ENCODE measurements around the gene UBAC2.
"Not testable (repeated sequence)": the region's sequence is repeated elsewhere in the genome, so short reads cannot be mapped to it uniquely, and the experiment has no call there.

The UBAC2 gene

DNA sequence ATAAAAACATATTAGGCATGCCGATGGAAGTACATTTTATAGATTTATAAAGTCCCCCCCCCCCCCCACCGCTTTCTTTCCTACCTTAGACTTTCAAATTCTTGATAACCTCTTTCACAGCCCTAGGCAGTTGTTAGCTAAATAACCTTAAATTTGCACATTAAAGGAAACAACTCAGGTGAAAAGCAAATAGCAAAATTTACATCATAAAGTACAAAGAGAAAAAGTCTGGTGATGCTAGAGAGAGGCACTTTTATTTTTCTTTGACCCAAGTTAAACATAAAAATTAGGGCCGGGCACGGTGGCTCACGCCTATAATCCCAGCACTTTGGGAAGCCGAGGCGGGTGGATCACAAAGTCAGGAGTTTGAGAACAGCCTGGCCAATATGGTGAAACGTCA lies 15.0 kb upstream of the UBAC2 start:
- no peak for DNase-seq (ENCODE audit: low spot score)

DNA sequence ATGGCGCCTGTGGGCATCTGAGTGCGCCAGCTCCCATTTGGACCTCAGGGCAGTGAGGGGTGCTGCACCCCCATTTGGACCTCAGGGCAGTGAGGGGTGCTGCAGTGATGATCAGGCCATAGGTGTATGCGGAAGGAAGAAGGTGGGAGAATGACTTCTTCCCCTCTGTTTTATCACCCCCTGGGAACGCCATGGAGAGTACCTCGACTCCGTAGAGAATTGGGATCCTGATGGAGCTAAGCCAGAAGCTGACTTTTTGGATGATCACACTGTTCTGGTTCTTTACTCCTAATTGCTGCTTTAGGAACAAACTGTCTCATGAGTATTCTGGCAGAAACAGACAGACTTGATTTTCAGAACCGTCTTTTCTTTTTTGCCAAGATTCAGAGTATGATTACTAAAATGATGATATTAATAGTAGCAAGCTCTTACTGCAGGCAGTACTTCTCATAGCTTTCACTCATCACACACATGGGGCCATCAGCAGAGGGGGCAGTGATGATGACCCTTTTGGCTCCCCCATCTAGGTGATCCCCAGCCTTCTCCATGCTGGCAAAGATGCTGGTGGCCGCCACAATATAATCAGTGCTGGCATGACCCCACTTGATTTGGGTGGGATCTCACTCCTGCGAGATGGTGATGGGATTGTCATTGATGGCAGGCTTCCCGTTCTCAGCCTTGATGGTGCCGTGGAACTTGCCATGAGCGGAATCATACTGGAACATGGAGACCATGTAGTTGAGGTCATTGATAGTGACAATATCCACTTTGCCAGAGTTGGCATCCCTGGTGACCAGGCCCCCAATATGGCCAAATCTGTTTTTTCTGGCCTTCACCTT lies 10.3 kb upstream of the UBAC2 start:
- DNase-seq (ENCODE audit: low spot score) = no peak

DNA sequence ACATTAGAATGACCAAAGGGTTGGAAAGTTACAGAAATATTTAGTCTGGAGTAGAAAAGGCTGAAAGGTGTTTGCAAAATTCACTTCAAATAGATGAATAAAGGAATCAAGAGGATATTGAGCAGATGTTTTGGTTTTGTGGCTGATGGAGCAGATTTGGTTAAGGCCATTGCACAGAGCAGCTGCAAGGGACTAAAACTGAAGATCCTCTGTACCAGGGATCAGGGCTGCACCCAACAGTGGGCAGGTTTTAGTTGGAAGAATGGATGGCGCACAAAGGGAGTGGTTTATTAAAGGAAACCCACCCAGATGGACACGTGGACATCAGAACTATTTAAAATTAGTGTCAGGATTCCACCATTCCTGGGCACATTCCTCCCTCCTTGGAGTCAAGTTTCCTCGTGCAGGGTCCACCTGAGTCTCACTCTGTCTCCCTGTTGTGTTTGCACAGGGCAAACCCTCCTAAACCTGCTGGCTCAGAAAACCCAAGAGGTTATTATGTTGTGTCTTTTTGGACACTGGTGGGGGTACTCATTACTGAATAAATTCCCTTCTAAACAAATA lies 9.2 kb upstream of the UBAC2 start:
- no peak for DNase-seq (ENCODE audit: low spot score)

DNA sequence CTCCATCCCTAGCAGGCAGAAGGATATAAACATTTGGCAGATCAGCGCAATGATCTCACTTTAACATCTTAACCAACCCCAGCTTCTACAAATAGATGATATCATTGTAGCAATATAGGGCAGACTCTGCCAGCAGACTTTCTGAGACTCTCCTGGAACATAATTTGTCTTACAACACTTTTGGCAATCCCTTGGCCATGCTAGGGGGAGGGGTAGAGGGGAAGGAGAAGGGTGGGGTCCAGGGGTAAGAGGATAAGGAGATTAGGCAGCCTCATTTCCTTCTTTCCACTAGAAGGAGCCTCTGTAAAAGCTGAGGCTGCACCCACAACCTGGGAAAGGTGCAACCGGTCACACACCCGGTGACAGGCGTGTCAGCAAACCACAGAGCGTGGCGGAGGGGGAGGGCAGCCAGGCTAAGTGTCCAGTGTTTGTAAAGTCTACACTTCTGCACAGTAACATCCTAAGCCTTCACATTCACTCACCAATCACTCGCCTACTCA lies 8.7 kb upstream of the UBAC2 start:
- no peak for DNase-seq (ENCODE audit: low spot score)

DNA sequence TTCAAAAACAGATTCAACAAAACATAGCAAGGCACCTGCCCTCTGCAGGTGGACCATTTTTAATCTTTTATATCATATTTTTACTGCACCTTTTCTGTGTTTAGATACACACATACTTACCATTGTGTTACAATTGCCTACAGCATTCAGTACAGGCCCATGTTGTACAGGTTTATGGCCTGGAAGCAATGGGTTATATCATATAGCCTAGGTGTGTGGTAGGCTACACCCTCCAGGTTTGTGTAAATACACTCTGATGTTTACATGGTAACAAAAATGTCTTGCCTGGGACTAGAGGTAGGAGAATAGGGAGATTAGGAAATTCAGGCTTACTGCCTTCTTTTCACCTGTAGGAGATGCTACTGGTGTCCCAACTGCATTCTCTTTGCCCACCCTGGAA lies 8.2 kb upstream of the UBAC2 start:
- DNase-seq (ENCODE audit: low spot score) = no peak

DNA sequence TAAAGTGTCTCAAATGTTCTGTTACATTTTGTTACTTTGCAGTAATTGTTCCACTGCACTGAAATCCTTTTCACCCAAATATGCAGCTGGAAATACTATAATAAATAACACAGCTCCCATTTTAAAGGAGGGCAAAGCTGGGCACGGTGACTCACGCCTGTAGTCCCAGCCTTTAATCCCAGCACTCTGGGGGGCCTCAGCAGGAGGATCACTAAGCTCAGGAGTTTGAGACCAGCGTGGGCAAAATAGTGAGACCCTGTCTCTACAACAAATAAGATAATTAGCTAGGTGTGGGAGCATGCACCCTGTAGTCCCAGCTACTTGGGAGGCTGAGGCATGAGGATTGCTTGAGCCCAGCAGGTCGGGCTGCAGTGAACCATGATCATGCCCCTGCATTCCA lies 7.5 kb upstream of the UBAC2 start:
- no peak for DNase-seq (ENCODE audit: low spot score)

DNA sequence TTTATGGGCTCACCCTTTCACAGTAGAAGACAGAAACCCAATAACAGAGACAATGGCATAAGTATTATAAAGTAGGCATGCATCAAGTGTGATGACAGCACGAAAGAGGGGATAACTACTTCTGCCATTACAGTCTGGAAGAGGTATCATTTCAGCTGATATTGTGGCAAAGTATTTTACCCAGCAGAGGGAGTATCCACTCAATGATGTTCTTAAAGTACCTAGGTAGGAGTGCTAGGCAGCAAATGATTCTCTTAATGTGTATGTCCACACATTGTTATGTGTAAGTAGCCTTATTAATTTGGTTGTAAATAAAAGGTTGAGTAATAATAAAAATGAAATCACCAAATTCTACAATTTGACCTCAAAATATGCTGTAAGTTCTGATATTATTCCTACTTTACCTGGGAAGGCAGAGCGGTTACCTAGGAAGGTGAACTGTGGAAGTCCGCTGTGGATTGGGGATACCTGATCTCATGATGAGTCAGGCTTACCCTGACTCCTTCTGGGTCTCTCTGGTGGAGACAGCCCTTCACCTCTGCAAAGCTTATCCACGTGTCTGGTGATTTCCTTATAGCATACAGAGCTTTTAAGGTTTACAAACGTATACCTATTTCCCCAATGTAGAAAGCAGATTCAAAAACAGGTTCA lies 4.1 kb upstream of the UBAC2 start:
- no peak for DNase-seq (ENCODE audit: low spot score)

DNA sequence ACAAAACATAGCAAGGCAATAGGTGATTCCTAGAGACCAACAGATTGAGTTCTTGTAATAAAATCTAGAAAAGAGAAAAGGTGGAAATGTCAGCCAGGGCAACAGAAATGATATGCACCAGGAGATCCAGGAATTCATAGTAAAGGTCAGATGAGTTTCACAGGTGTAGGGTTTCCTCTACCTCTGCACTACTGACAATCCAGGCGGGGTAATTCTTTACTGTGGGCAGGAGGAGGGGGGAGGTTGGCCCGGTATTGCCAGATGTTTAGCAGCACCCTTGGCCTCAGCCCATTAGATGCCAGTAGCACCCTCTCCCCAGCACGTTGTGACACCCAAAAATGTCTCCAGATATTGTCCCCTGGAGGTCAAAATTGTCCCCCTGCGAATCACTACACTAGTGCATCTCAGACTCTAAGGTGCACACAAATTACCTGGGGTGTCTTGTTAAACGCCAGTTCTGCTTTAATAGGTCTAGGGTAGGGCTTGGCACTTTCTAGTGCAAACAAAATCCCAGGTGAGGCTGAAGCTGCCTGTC lies 3.5 kb upstream of the UBAC2 start:
- no peak for DNase-seq (ENCODE audit: low spot score)

DNA sequence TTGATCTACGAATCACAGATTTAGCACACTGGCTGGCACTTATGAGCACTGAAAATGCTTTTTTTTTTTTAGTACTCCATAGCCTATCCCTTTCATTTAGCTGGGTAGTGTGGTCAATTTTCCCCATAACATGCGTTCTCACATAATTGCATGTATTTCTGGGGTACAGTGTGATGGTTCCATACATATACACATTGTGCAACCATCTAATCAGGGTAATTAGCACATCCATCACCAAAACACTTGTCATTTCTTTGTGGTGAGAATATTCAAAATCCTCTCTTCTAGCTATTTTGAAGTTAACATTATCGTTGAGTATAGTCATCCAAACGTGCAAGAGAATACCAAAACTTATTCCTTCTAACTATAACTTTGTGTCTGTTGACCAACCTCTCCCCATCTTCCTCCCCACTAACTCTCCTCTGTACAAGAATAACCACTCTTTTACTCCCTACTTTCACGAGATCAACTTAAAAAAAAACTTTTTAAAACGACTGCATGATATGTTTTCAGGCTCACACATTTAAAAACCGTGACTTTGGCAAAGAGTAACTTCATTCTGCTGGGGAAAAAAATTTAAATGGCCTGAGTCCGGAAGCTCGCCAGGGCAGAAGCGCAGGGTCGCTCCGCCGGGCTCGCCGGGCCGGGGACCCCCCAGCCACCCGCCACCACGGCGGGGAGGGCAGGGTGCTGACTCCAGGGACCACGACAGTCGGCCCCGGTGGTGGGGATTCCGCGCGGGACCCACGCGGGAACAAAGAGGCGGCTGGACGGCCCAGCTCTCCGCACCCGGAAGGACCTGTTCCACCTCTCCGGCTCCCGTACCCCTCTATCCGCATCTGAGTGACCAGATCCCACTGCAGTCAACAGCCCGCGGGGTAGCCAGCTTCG lies 868 bp upstream of the UBAC2 start:
- DNase-seq (ENCODE audit: low spot score) = no peak

DNA sequence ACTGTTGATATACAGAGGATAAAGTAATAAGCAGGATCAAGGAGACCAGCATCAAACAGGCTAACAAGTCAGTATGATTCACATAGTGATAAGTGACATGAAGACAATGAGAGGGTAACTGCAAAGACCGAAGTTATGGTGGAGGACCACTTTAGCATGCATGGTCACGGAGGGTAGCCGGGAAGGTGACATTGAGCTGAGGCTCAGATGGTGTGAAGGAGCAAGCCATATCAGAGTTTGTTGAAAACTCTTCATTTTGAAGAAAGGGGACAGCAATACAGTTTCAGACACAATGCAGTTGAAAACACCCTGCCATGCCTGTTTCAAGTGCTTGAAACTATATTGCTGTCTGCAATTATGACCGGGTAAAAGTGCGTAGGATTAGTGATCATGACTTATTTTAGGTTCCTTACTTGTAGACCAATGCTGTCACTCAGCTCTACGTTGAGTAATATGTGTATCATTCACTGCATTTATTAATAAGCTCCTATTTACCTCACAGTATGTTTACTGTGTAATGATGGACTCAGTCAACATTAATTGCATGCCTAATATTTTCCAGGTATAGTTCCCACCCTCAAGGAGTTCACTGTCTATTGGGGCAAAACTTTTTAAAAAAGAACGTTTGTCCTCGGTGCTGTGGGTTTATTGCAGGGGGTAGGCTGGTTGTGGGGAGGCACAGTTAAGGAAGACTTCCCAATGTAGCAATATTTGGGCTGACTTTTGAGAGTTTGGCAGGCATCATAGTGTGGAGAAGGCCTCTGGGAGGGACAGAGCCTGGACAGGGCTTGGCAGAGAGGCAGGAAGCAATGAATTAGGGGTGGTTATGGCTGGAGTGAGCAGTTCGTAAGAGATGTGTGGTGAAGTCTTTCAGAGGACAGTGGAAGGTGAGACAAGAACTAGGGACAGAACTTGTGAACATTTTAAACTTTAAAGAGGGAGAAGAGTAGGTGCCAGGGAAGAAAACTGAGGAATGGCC lies 3.2 kb downstream of the UBAC2 start:
- no peak for DNase-seq (ENCODE audit: low spot score)

DNA sequence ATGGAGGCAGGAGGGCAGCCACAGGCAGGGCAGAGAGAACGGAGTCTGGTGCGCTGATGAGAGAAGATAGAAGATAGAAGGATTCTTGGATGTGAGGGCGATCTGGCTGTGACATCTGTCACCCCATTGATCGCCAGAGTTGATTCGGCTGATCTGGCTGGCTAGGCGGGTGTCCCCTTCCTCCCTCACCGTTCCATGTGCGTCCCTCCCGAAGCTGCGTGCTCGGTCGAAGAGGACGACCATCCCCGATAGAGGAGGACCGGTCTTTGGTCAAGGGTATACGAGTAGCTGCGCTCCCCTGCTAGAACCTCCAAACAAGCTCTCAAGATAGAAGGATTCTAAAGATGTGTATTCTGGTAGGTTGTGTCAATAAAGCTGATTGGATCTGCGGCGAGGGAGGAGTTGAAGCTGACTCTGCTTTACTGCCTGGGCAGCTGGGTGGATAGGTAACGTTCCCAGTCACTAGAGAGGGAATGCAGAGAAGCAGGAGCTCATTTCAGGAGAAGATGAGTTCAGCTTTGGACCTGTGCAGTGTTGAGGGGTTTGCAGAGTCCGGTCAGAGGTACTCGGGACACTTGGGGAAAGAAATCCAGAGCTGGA lies 5.1 kb downstream of the UBAC2 start:
- no peak for DNase-seq (ENCODE audit: low spot score)

DNA sequence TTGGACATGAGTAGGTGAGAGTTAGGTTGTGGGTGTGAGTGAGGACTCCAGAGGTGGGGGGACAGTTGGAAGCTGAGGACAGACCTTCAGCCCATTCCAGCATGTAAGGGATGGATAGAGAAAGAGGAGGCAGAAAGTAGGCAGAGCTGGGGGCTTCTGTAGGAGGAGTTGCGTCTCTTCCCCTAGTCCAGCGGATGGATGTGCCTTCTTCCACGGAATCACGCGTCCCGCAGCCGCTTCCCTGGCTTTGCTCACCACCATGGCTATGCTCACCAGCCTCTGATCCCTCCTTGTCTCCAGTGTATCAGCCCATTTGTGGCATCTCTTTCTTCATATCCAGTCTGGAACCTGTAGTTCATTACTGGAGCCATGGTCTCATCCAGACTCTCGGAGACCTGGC lies 5.6 kb downstream of the UBAC2 start:
- DNase-seq (ENCODE audit: low spot score) = no peak

DNA sequence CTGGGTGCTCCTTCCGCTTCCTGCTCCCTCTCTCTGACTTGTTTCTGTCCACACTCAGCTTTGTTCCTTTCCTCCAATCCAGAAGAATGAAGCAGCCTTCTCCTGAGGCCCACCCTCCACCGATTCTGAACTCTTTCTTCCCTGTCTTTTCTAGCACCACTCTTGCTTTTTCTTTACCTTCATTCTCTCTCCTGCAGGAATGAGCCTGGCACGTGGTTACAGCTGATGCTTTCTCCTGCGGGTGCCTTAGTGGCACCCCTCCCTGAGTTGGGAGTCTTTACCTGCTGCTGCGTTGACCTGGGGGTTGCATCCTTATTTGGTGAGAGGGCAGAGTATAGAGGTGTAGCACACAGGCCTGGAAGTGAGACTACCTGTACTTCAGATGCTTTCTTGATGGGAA lies 6.2 kb downstream of the UBAC2 start:
- no peak for DNase-seq (ENCODE audit: low spot score)

DNA sequence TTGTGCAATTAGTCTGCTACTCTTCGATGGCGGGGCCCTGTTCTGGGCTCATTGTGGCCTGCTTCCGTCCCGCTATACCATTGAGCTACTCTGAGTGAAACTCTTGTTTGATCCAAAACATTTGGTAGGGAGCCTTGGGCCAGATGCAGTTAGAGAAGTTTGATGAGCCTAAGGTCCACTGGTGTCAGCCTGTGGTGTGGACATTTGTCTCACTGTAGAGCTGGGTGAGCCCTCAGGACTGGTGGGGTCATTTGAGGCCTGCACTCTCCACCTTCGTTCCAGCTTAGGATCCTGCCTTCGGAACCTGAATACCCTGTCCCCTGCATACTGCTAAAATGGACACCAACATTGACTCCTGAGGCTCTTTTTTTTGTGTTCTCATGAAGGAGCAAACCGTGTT lies 6.9 kb downstream of the UBAC2 start:
- DNase-seq (ENCODE audit: low spot score) = no peak

DNA sequence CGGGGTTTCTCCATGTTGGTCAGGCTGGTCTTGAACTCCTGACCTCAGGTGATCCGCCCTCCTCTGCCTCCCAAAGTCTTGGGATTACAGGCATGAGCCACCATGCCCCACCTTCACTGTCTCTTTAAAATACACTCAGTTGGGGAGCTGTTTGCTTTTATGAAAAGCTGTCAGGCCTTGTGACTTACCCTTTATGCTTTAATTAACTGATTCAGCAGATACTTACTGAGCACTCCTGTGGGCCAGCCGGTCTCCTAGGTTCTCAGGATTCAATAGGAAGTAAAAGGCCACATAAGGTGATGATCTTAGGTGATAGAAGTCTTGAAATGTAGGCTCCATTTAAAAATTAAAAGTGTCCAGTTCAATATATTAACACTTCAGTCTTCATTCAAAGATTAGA lies 7.5 kb downstream of the UBAC2 start:
- DNase-seq (ENCODE audit: low spot score) = no peak

DNA sequence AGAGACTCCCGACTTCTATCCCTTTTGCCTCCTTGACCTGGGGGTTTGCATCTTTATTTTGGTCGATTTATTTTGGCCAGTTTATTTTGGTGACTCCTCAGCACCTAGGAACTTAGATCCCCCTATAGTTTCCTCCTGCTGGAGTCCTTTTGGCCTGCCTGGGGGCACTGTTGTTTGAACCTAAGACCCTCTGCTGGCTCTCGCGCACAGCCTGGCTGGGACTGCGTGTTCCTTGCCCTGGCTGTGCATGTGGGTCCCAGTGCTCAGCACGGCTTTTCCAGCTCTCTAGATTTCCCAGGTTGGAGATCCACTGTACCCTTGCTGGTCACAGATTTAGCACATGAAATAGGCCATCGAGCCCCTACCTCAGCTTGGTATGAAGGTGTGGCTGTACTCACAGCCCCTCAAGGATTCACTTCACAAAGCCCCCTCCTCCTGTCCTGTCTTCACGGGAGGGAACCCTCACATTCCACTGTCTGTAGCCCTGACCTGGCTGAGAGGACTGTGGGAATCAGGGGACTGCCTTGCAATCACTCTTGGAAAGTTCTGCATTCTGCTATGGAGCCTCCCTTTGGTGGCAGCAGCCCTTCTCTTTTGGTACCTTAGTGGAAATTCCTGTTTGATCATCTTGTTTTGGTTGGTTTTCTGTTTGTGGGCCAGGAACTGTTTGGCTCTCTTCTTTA lies 8.3 kb downstream of the UBAC2 start:
- DNase-seq (ENCODE audit: low spot score) = no peak

DNA sequence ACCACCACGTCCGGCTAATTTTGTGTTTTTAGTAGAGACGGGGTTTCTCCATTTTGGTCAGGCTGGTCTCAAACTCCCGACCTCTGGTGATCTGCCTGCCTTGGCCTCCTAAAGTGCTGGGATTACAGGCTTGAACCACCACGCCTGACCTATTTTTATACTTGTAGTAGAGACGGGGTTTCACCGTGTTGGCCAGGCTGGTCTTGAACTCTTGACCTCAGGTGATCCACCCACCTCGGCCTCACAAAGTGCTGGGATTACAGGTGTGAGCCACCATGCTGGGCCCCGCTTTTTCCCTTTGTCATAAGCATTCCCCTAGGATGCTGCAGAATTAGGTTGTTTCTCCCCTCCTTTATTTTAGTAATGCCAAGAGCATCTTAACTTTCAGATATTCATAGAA lies 10.0 kb downstream of the UBAC2 start:
- not testable (repeated sequence) for DNase-seq (ENCODE audit: low spot score)

DNA sequence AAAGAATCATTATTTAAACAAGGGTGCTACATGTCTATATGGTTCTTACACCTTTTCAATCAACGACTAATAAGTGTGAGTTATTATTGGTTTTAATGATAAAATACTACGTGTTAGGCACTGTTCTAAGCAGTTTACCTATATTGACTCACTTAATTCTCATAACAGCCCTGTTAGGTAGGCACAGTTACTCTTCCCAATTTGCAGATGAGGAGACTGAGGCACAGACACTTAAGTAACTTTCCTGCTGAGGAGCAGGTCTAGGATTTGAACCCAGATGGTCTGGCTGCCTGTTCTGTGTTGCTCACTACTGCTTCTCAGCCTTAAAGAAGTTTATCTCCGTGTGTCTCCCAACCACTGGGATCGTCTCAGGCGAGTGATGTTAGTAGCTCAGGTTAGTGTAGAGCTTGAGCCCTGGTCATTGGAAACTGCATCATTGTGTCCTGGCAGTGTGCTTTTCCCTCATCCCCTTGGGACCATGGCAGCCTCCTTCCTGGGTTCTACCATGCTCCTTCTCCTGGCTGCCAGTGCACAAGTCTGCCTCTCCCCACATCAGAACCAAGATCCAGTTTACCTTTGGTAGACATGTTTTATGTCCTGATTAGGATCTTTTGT lies 10.9 kb downstream of the UBAC2 start:
- DNase-seq (ENCODE audit: low spot score) = no peak

DNA sequence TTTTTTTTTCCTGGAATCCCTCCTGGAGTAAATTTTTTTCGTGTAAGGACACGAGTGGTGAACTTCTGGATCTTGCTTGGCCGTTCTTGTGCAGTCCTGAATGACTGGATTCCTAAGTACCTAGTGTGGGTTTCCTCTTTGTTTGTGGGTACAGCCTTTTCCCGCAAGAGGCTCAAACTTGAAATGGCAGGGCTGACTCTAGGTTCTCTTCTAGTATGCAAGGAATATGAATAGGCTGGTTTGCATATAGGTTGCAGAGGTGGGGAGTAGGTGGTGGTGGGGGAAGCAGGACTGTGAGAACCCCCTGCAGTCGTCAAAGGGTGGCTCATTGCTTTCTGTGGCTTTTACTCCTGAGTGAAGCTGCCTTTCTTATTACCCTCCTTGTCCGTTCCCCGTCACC lies 13.6 kb downstream of the UBAC2 start:
- no peak for DNase-seq (ENCODE audit: low spot score)
